ENCODE measurements around the gene USP32.

The USP32 gene

DNA sequence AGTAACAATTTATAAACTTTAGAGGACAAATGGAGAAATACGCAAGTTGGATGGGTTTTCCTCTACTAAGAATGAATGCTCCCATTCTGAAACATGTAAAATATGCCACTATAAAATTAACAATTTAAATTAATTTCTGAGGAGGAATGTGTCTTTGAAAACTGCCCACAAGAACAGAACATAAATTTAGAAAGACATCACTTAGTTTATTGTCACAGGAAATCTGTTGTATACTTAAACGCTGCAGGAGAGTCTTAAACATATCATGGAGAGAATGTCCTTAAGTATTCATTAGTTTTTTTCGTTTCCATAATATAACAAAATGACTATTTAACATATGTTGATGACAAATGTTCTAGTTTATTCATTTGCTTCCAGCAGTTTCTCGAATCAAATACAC is 29.6 kb downstream of the USP32 start:
- H3K4me1 Mint-ChIP-seq: no peaks in the 10 kb centered on the region
- DNase-seq: no peak
- no peaks in the 10 kb centered on the region for H3K27me3 Mint-ChIP-seq (ENCODE audit: low read depth, poor library complexity)
- H3K9me3 Mint-ChIP-seq: no peaks in the 10 kb centered on the region
- TF ChIP-seq, protein P1, sequence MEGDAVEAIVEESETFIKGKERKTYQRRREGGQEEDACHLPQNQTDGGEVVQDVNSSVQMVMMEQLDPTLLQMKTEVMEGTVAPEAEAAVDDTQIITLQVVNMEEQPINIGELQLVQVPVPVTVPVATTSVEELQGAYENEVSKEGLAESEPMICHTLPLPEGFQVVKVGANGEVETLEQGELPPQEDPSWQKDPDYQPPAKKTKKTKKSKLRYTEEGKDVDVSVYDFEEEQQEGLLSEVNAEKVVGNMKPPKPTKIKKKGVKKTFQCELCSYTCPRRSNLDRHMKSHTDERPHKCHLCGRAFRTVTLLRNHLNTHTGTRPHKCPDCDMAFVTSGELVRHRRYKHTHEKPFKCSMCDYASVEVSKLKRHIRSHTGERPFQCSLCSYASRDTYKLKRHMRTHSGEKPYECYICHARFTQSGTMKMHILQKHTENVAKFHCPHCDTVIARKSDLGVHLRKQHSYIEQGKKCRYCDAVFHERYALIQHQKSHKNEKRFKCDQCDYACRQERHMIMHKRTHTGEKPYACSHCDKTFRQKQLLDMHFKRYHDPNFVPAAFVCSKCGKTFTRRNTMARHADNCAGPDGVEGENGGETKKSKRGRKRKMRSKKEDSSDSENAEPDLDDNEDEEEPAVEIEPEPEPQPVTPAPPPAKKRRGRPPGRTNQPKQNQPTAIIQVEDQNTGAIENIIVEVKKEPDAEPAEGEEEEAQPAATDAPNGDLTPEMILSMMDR (IDR thresholded peaks at IDR 0.05): no peak
- peaks cover 5% of the 10 kb centered on the region for H3K36me3 Mint-ChIP-seq (ENCODE audit: low read depth)
- H3K4me3 Mint-ChIP-seq: no peak overlapping the region
- H3K27ac Mint-ChIP-seq: no peak overlapping the region

GRCh38 chr17:60361889-60362288 is 30.0 kb downstream of the USP32 start:
- Mint-ChIP-seq H3K9me3 (no peaks in the 10 kb centered on the region), H3K27ac (peak overlapping the region; percentile 55), H3K27me3 (ENCODE audit: low read depth, poor library complexity) (no peaks in the 10 kb centered on the region), H3K36me3 (ENCODE audit: low read depth) (peaks cover 6% of the 10 kb centered on the region), H3K4me3 (no peak overlapping the region), H3K4me1 (no peaks in the 10 kb centered on the region)
- DNase-seq: no peak
- TF ChIP-seq, protein P1 (IDR thresholded peaks at IDR 0.05): no peak

GRCh38 chr17:60359415-60359814 is 32.5 kb downstream of the USP32 start:
- peaks cover 6% of the 10 kb centered on the region for H3K9me3 Mint-ChIP-seq
- TF ChIP-seq, protein P1 (IDR thresholded peaks at IDR 0.05): no peak
- peaks cover 12% of the 10 kb centered on the region for H3K36me3 Mint-ChIP-seq (ENCODE audit: low read depth)
- H3K27me3 Mint-ChIP-seq (ENCODE audit: low read depth, poor library complexity): no peaks in the 10 kb centered on the region
- H3K4me3 Mint-ChIP-seq: no peak overlapping the region
- no peaks in the 10 kb centered on the region for H3K4me1 Mint-ChIP-seq
- no peak for DNase-seq
- no peak overlapping the region for H3K27ac Mint-ChIP-seq

- no peak overlapping the region for H3K27ac Mint-ChIP-seq
- no peaks in the 10 kb centered on the region for H3K27me3 Mint-ChIP-seq (ENCODE audit: low read depth, poor library complexity)
- H3K36me3 Mint-ChIP-seq (ENCODE audit: low read depth): peaks cover 11% of the 10 kb centered on the region
- TF ChIP-seq, protein P1 (IDR thresholded peaks at IDR 0.05): no peak
- no peak for DNase-seq
- no peak overlapping the region for H3K4me3 Mint-ChIP-seq
- no peaks in the 10 kb centered on the region for H3K4me1 Mint-ChIP-seq
- H3K9me3 Mint-ChIP-seq: peaks cover 6% of the 10 kb centered on the region
Measured at GRCh38 chr17:60358606-60359225, 33.2 kb downstream of the USP32 start.

- H3K9me3 Mint-ChIP-seq: peaks cover 6% of the 10 kb centered on the region
- H3K27me3 Mint-ChIP-seq (ENCODE audit: low read depth, poor library complexity): no peaks in the 10 kb centered on the region
- TF ChIP-seq, protein P1 (IDR thresholded peaks at IDR 0.05): no peak
- no peak for DNase-seq
- H3K4me1 Mint-ChIP-seq: no peaks in the 10 kb centered on the region
- peaks cover 18% of the 10 kb centered on the region for H3K36me3 Mint-ChIP-seq (ENCODE audit: low read depth)
- H3K27ac Mint-ChIP-seq: no peak overlapping the region
- no peak overlapping the region for H3K4me3 Mint-ChIP-seq
Measured at GRCh38 chr17:60356940-60357339, 35.0 kb downstream of the USP32 start.

Measured in nephron progenitor cell (in vitro differentiated cells).